Esophagus squamous epithelium (tissue), 5 donors: Measurements from ENCODE around the gene HECTD4. TPM values are rescaled to one million over a fixed set of nuclear protein-coding genes. Genes with fewer than 3 reads are reported as not detected.

ENCODE experiments used
- DNase-seq: peaks from one replicate; lab custom pipeline; 2025; lab: John Stamatoyannopoulos, UW
- H3K27ac ChIP-seq, 4 donors: fragments of 200-600 bp; sonication (generic); one replicate each; pipeline ENCODE4 v1.5.1; 2016 to 2019; ENCODE audit warnings: mild to moderate bottlenecking in 1 of 4
- H3K27me3 ChIP-seq, 4 donors: fragments of 200-600 bp; sonication (generic); 1 replicate in 3 of 4; 2 replicates in 1 of 4; pipeline versions ENCODE4 v1.5.1 to v1.6.0; 2017 to 2021; ENCODE audit warnings: antibody characterized with exemption in 1 of 4
- H3K36me3 ChIP-seq, 3 donors: fragments of 200-600 bp; sonication (generic); one replicate each; pipeline ENCODE4 v1.5.1; 2016 to 2019
- H3K4me1 ChIP-seq, 3 donors: fragments of 200-600 bp; sonication (generic); one replicate each; pipeline ENCODE4 v1.5.1; 2017 to 2019
- H3K4me3 ChIP-seq, 4 donors: fragments of 200-600 bp; sonication (generic); 1 replicate in 3 of 4; 2 replicates in 1 of 4; pipeline ENCODE4 v1.5.1; 2016 to 2019; ENCODE audit warnings: mild to moderate bottlenecking in 2 of 4, moderate library complexity in 1 of 4
- H3K9me3 ChIP-seq, 3 donors: fragments of 200-600 bp; sonication (generic); one replicate each; pipeline ENCODE4 v1.5.1; 2016 to 2019
- CTCF ChIP-seq, 6 experiments: fragments of 450-650 bp in 4 of 6; fragments of 200-600 bp in 2 of 6; sonication (generic) in 2 of 6; IDR thresholded peaks; one replicate each; pipeline ENCODE4 v1.5.1; 2016 to 2019; ENCODE audit warnings: antibody characterized with exemption in 6 of 6, mild to moderate bottlenecking in 4 of 6, moderate library complexity in 4 of 6
- POLR2A ChIP-seq, 4 donors: fragments of 450-650 bp; IDR thresholded peaks; one replicate each; pipeline ENCODE4 v1.6.1; 2017; ENCODE audit warnings: antibody characterized with exemption in 4 of 4, mild to moderate bottlenecking in 4 of 4, moderate library complexity in 3 of 4
- WGBS, 2 donors: methylation state at CpG; one replicate each; pipeline ENCODE4 v1.1.5; 2018; 5-methylcytosine and 5-hydroxymethylcytosine counted together
- intact Hi-C: fragments of 100-400 bp; cut with DNase I; formaldehyde crosslinking; loops from one replicate; pipeline ENCODE4 v1.15.0; 2022
- total RNA-seq, 4 donors: library from RNA; depleted of rRNA; stranded (reverse); fragments of >200 nt; gene quantifications; one replicate each; pipeline ENCODE4 v1.1.0, GENCODE V29; 2016
- donor health status: DM: yes; HTN: yes; CAD: no.

The HECTD4 gene
- total RNA-seq, 4 donors from 2014 or later = 15.4 to 53.4 (median 33.4) TPM

- Histone ChIP-seq H3K27ac (no peak overlapping the region), H3K4me3 (no peak overlapping the region), H3K9me3 (no peaks in the 10 kb centered on the region), H3K4me1 (no peaks in the 10 kb centered on the region), H3K27me3 (no peaks in the 10 kb centered on the region), H3K36me3 (no peaks in the 10 kb centered on the region)
- no peak for DNase-seq
- intact Hi-C loops = no loop called here
- WGBS, 2 donors = 93 to 95% methylated on average over 3 of the region's 3 CpGs
- TF ChIP-seq CTCF (IDR thresholded peaks at IDR 0.05) = no peak
- TF ChIP-seq POLR2A (IDR thresholded peaks at IDR 0.05) = no peak
Observed at GRCh38 chr12:112362310-112362709, 19.9 kb downstream of the HECTD4 start.

DNA sequence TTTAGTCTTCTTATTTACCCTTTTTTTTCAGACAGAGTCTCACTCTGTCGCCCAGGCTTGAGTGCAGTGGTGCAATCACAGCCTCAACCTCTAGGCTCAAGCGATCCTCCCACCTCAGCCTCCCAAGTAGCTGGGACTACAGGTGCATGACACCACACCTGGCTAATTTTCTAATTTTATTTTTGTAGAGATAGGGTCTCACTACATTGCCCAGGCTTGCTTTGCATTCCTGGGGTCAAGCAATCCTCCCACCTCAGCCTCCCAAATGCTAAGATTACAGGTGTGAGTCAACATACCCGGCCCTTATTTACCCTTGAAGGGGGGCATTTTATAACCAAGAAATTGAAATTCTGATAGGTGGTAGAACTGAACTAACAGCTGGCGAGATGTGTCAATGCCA is 21.0 kb downstream of the HECTD4 start:
- TF ChIP-seq CTCF (IDR thresholded peaks at IDR 0.05) = no peak
- no peak for TF ChIP-seq POLR2A (IDR thresholded peaks at IDR 0.05)
- Histone ChIP-seq H3K4me1 (no peaks in the 10 kb centered on the region), H3K9me3 (no peaks in the 10 kb centered on the region), H3K36me3 (no peaks in the 10 kb centered on the region), H3K4me3 (no peak overlapping the region), H3K27ac (no peak overlapping the region), H3K27me3 (no peaks in the 10 kb centered on the region)
- 87 to 93% methylated on average over 4 of the region's 4 CpGs for WGBS, 2 donors
- no peak for DNase-seq
- intact Hi-C loops = no loop called here

DNA sequence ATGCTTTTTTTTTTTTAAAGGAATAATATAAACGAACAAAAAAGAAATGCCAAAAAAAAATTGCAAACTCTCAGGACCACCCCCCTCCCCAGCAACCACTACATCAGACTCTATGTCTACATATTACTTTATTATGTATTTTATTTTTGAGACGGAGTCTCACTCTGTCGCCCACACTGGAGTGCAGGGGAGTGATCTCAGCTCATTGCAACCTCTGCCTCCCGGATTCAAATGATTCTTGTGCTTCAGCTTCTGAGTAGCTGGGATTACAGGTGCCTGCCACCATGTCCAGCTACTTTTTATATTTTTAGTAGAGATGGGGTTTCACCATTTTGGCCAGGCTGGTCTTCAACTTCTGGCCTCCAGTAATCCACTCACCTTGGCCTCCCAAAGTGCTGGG is 22.9 kb downstream of the HECTD4 start:
- H3K27ac ChIP-seq = no peak overlapping the region
- intact Hi-C loops = no loop called here
- H3K27me3 ChIP-seq = no peaks in the 10 kb centered on the region
- no peaks in the 10 kb centered on the region for H3K36me3 ChIP-seq
- H3K9me3 ChIP-seq = no peaks in the 10 kb centered on the region
- TF ChIP-seq CTCF (IDR thresholded peaks at IDR 0.05) (no peak), POLR2A (IDR thresholded peaks at IDR 0.05) (no peak)
- 92 to 93% methylated on average over 4 of the region's 4 CpGs for WGBS, 2 donors
- H3K4me1 ChIP-seq = peaks cover 0 to 1% (median 0%) of the 10 kb centered on the region in 3 donors
- DNase-seq = no peak
- H3K4me3 ChIP-seq = no peak overlapping the region

DNA sequence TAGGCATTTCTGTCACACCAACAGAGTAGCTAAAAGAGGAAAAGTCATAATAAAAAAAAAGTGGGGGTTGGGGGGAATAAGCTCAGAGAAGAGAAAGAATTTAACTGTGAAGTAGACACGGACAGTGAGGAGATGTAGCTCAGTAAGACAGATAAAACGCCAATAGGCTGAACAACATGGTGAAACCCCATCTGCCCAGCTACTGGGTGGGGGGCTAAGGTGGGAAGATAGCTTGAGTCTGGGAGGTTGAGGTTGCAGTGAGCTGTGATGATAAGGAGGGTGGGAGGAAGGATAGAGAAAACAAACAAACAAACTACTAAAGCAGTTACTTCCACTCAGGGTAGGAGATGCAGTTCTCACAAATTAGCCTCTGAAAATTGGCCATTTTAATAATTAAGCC is 25.0 kb downstream of the HECTD4 start:
- no peak overlapping the region for H3K27ac ChIP-seq
- no peaks in the 10 kb centered on the region for H3K36me3 ChIP-seq
- DNase-seq = no peak
- TF ChIP-seq CTCF (IDR thresholded peaks at IDR 0.05) (no peak), POLR2A (IDR thresholded peaks at IDR 0.05) (no peak)
- H3K27me3 ChIP-seq = no peaks in the 10 kb centered on the region
- intact Hi-C loops = no loop called here
- 80 to 85% methylated on average over 2 of the region's 2 CpGs for WGBS, 2 donors
- peaks cover 0 to 22% (median 7%) of the 10 kb centered on the region in 3 donors for H3K4me1 ChIP-seq
- H3K4me3 ChIP-seq = no peak overlapping the region
- no peaks in the 10 kb centered on the region for H3K9me3 ChIP-seq

DNA sequence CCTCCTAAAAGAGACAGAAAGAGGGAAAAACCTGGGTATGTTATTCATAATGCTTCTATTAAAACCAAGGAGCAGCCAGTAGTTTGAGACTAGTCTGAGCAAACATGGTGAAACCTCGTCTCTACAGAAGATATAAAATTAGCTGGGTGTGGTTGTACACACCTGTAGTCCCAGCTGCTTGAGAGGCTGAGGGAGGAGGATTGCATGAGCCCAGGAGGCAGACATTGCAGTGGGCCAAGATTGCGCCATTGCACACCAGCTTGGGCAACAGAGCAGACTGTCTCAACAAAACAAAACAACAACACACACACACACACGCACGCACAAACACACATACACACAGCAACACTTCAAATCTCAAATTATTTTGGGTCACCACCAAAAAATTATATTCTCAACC is 27.8 kb downstream of the HECTD4 start:
- Histone ChIP-seq H3K4me3 (no peak overlapping the region), H3K27me3 (no peaks in the 10 kb centered on the region), H3K27ac (peak overlapping the region in 2 of 4 donors; percentile 72), H3K9me3 (no peaks in the 10 kb centered on the region), H3K36me3 (no peaks in the 10 kb centered on the region), H3K4me1 (peaks cover 14 to 50% (median 20%) of the 10 kb centered on the region in 3 donors)
- intact Hi-C loops = no loop called here
- no peak for DNase-seq
- no peak for TF ChIP-seq CTCF (IDR thresholded peaks at IDR 0.05)
- TF ChIP-seq POLR2A (IDR thresholded peaks at IDR 0.05) = no peak
- 75 to 83% methylated on average over 4 of the region's 4 CpGs for WGBS, 2 donors
